A549 (cell line): ENCODE data around the gene HMCN1. TPM values are rescaled to one million over a fixed set of nuclear protein-coding genes. Genes with fewer than 3 reads are reported as not detected.

Experiments used
- ATAC-seq, 2 experiments: fragments of 200-7000 bp in 1 of 2; fragments of >200 bp in 1 of 2; cut with Nextera tagmentation in 1 of 2; cut with Tn5 transposase in 1 of 2; 3 replicates each; pipeline versions ENCODE4 v1.8.0 to v1.9.1; 2018 to 2020; ENCODE audit warnings: mild to moderate bottlenecking in 1 of 2, moderate library complexity in 1 of 2
- CTCF ChIA-PET: fragments of 300-600 bp; sonication (Branson Sonifier 250); formaldehyde crosslinking; extraction: SDS; loops from one replicate; lab custom pipeline; 2021; ENCODE audit warnings: antibody characterized with exemption, inconsistent platforms; lab: Yijun Ruan, JAX
- POLR2A ChIA-PET: fragments of 350-600 bp; formaldehyde crosslinking; extraction: SDS; loops from one replicate; lab custom pipeline; 2021; ENCODE audit warnings: antibody characterized with exemption, inconsistent platforms; lab: Yijun Ruan, JAX
- DNase-seq, 2 experiments: peaks; one replicate each; pipeline versions ENCODE4 v3.0.0 to v3.0.0-alpha.2; 2011 to 2016; ENCODE audit warnings: low read depth in 1 of 2, low spot score in 1 of 2
- FAIRE-seq: peaks from 2 replicates; lab custom pipeline; 2011; peaks lifted over from hg19 to GRCh38; lab: Jason Lieb, UNC
- H3K27ac ChIP-seq, 2 experiments: fragments of >200 bp; sonication (Bioruptor Twin); formaldehyde crosslinking; 3 replicates each; pipeline ENCODE4 v1.5.1; 2016 to 2017
- H3K4me1 ChIP-seq: fragments of >200 bp; sonication (Bioruptor Twin); formaldehyde crosslinking; 3 replicates; pipeline ENCODE4 v1.6.1; 2016
- H3K4me2 ChIP-seq: fragments of >200 bp; sonication (Bioruptor Twin); formaldehyde crosslinking; 3 replicates; pipeline ENCODE4 v1.6.1; 2016
- H3K4me3 ChIP-seq: fragments of >200 bp; sonication (Bioruptor Twin); formaldehyde crosslinking; 3 replicates; pipeline ENCODE4 v1.5.1; 2016
- H3K9me3 ChIP-seq: fragments of >200 bp; sonication (Bioruptor Twin); formaldehyde crosslinking; 3 replicates; pipeline ENCODE4 v1.6.1; 2016
- CBX8 ChIP-seq: fragments of 200-600 bp; sonication (generic); IDR thresholded peaks from 2 replicates; pipeline ENCODE4 v1.6.1; 2016
- EHMT2 ChIP-seq: fragments of 200-600 bp; sonication (generic); IDR thresholded peaks from 2 replicates; pipeline ENCODE4 v1.6.1; 2016; ENCODE audit warnings: antibody characterized with exemption, low read depth, mild to moderate bottlenecking, moderate library complexity
- EP300 ChIP-seq, 2 experiments: fragments of >200 bp; sonication (Bioruptor Twin); formaldehyde crosslinking; IDR thresholded peaks; 2 replicates in 1 of 2; 3 replicates in 1 of 2; pipeline ENCODE4 v1.6.1; 2016 to 2017
- ESRRA ChIP-seq: fragments of 150-350 bp; IDR thresholded peaks from 2 replicates; pipeline ENCODE4 v1.6.1; 2014; ENCODE audit warnings: mild to moderate bottlenecking, low read length, borderline replicate concordance
- FOSB ChIP-seq: fragments of 250-450 bp; sonication (Bioruptor Pico); IDR thresholded peaks from 2 replicates; pipeline ENCODE4 v1.5.0; 2020; ENCODE audit warnings: mild to moderate bottlenecking, moderate library complexity
- FOXS1 ChIP-seq: fragments of 250-450 bp; sonication (Bioruptor Pico); IDR thresholded peaks from 2 replicates; pipeline ENCODE4 v1.5.0; 2020; ENCODE audit warnings: mild to moderate bottlenecking, moderate library complexity
- GATA3 ChIP-seq: IDR thresholded peaks from 2 replicates; pipeline ENCODE4 v1.6.1; 2012; ENCODE audit warnings: borderline replicate concordance
- HEYL ChIP-seq: fragments of 250-450 bp; sonication (Bioruptor Pico); IDR thresholded peaks from 2 replicates; pipeline ENCODE4 v1.8.0; 2021; ENCODE audit warnings: mild to moderate bottlenecking, moderate library complexity
- HOXA7 ChIP-seq: fragments of 250-450 bp; sonication (Bioruptor Pico); IDR thresholded peaks from 2 replicates; pipeline ENCODE4 v1.5.0; 2020; ENCODE audit warnings: mild to moderate bottlenecking, moderate library complexity
- MYC ChIP-seq: IDR thresholded peaks from 2 replicates; pipeline ENCODE4 v1.6.1; 2012; ENCODE audit warnings: mild to moderate bottlenecking, inconsistent platforms, low read length, improper control_type of control experiment, borderline replicate concordance
- NPAS2 ChIP-seq: fragments of 250-450 bp; sonication (Bioruptor Pico); IDR thresholded peaks from 2 replicates; pipeline ENCODE4 v1.8.0; 2022; ENCODE audit warnings: mild to moderate bottlenecking, moderate library complexity, borderline replicate concordance
- RARB ChIP-seq: fragments of 250-450 bp; sonication (Bioruptor Pico); IDR thresholded peaks from 2 replicates; pipeline ENCODE4 v1.8.0; 2021; ENCODE audit warnings: mild to moderate bottlenecking, moderate library complexity
- RCOR1 ChIP-seq: fragments of 150-350 bp; IDR thresholded peaks from 2 replicates; pipeline ENCODE4 v1.6.1; 2014; ENCODE audit warnings: antibody characterized with exemption, low read length, low read depth
- RFX5 ChIP-seq: fragments of 450-650 bp; IDR thresholded peaks from 2 replicates; pipeline ENCODE4 v1.7.1; 2014; ENCODE audit warnings: antibody characterized with exemption, mild to moderate bottlenecking, moderate library complexity
- RNF2 ChIP-seq: fragments of 200-600 bp; sonication (generic); IDR thresholded peaks from 2 replicates; pipeline ENCODE4 v1.6.1; 2016; ENCODE audit warnings: low read depth, mild to moderate bottlenecking, antibody characterized with exemption, moderate library complexity, borderline replicate concordance
- SREBF2 ChIP-seq: fragments of 450-650 bp; IDR thresholded peaks from 2 replicates; pipeline ENCODE4 v1.6.1; 2014; ENCODE audit warnings: mild to moderate bottlenecking, moderate library complexity
- ZNF302 ChIP-seq: fragments of 250-450 bp; sonication (Bioruptor Pico); IDR thresholded peaks from 2 replicates; pipeline ENCODE4 v1.9.0; 2021; ENCODE audit warnings: inconsistent platforms, mild to moderate bottlenecking, moderate library complexity
- ZSCAN20 ChIP-seq: fragments of 250-450 bp; sonication (Bioruptor Pico); IDR thresholded peaks from 2 replicates; pipeline ENCODE4 v1.8.0; 2022; ENCODE audit warnings: mild to moderate bottlenecking, moderate library complexity
- WGBS: methylation state at CpG from one replicate; pipeline ENCODE4 v1.1.6; 2017; ENCODE audit errors: missing lambda C conversion rate; 5-methylcytosine and 5-hydroxymethylcytosine counted together
- polyA plus RNA-seq, 4 experiments: library from polyadenylated mRNA; depleted of rRNA in 3 of 4; stranded (reverse); fragments of >200 nt; fragmentation: RNase III in 1 of 4; extraction: RNeasy Plus Mini Kit Qiagen cat#74134 plus additional on column Dnase treatment in 1 of 4; gene quantifications; 2 replicates in 3 of 4; 3 replicates in 1 of 4; pipeline ENCODE4 v1.2.3, GENCODE V29; 2011 to 2017
- TF ChIP-seq, protein P1 (sequence below): IDR thresholded peaks from 2 replicates; pipeline ENCODE4 v1.6.1; 2012; ENCODE audit warnings: low read depth, borderline replicate concordance
- TF ChIP-seq, protein P2 (sequence below): fragments of 450-650 bp; IDR thresholded peaks from 2 replicates; pipeline ENCODE4 v1.6.1; 2014; ENCODE audit warnings: antibody characterized with exemption
- TF ChIP-seq, protein P3 (sequence below): fragments of >200 bp; sonication (Bioruptor Twin); formaldehyde crosslinking; IDR thresholded peaks from 3 replicates; pipeline ENCODE4 v1.5.1; 2016

HMCN1 gene
- polyA plus RNA-seq, 2 of the 4 experiments (the other 2 are of a cell fraction), result 0.03 to 0.06 TPM

DNA sequence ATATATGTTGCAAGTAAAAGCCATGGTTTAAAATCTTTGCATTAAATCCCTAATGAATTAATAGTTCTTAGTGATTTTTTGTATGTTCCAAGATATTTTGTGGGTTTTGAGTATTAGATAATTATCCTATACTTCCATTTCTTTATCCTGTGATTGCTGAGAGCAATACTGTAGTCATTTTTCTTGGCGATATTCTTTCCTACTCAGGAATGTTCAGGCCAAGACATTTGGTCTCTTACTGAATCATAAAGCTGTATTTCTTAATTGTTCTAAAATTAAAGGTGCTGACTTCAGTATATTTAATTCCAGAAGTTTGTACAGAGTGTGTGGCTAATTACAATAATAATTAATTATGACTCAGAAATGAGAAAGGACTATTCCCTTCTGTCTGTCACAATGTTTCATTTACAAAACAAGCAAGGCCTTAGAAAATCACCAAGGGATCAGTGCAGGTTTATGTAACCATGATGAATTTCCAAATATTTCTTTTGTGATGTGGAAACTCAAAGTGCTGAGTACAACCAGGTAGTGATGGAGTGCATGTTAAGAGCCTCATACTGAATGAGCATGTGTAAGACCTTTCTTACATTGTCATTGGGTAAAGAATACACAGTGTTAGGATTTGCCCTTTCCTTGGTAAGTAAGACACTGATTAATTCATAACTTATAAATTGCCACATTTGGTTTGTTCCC lies 161.2 kb downstream of the HMCN1 start (continued):
- TF ChIP-seq HEYL (CRISPR knock-in tag) (no peak), FOSB (CRISPR knock-in tag) (no peak)
- TF ChIP-seq, all 56 proteins: peak for 0

DNA sequence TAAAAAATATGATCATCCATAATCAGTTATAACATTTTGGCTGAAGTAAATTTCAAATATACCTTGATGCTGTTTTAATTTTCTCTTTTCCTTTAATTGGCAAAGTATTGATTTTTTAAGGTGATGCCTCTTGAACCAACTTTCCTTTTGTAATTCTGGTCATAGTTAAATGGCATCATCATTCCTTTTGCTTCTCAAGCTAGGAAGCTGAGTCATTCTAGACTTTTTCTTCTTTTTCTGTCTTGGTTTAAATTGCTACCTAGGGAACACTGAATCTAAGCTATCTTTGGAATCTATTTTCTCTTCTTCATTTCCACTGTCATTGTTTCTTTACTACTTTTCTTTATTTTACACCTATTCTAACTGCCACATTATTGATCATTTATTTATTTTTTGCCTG lies 162.7 kb downstream of the HMCN1 start:
- Histone ChIP-seq H3K4me3 (no peak overlapping the region), H3K4me2 (no peak overlapping the region), H3K4me1 (no peaks in the 10 kb centered on the region), H3K9me3 (no peaks in the 10 kb centered on the region), H3K27ac (no peak overlapping the region)
- FAIRE-seq (no peak), ATAC-seq (no peak), DNase-seq (no peak)
- TF ChIP-seq RCOR1 (no peak), ESRRA (no peak), SREBF2 (no peak), EP300 (IDR thresholded peaks at IDR 0.05) (no peak), NPAS2 (CRISPR knock-in tag) (no peak), FOXS1 (CRISPR knock-in tag) (no peak), GATA3 (no peak), ZSCAN20 (no peak), CBX8 (no peak), RFX5 (no peak), RARB (CRISPR knock-in tag) (no peak), EHMT2 (no peak), RNF2 (no peak), HOXA7 (CRISPR knock-in tag) (no peak)
- TF ChIP-seq, protein P1, sequence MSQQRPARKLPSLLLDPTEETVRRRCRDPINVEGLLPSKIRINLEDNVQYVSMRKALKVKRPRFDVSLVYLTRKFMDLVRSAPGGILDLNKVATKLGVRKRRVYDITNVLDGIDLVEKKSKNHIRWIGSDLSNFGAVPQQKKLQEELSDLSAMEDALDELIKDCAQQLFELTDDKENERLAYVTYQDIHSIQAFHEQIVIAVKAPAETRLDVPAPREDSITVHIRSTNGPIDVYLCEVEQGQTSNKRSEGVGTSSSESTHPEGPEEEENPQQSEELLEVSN, result no peak
- TF ChIP-seq, protein P2, sequence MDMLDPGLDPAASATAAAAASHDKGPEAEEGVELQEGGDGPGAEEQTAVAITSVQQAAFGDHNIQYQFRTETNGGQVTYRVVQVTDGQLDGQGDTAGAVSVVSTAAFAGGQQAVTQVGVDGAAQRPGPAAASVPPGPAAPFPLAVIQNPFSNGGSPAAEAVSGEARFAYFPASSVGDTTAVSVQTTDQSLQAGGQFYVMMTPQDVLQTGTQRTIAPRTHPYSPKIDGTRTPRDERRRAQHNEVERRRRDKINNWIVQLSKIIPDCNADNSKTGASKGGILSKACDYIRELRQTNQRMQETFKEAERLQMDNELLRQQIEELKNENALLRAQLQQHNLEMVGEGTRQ, result no peak
- CTCF ChIA-PET, result interaction anchor here (0.9 kb wide), 1 partner anchor 11 kb away, joined by 4 read pairs; no protein-coding TSS in a partner anchor
- POLR2A ChIA-PET, result no interaction called here

DNA sequence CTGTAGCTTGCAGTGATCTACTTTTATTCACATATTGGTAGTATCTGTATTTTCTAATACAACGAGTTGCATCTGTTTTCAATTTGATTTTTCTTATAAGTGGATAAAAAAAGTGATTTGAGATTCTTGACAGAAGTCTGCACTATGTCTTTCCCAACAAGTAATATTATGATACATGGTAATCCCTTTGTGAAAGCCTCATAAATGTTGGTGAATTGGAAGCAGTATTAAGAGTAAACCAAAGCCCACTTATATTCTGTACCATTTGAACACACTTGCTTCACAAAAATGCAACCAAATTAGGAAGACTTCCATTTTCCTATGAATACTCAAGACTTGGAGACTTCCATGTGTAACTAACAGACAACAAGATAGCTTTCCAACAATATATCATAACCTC lies 172.0 kb downstream of the HMCN1 start:
- WGBS, result 4% methylated on average over 1 of the region's 1 CpG
- no peak for DNase-seq
- CTCF ChIA-PET, result no interaction called here

More for the DNA sequence above, 172.0 kb downstream of the HMCN1 start:
- ATAC-seq (no peak), FAIRE-seq (no peak)
- TF ChIP-seq FOSB (CRISPR knock-in tag), result no peak
- TF ChIP-seq, protein P3, sequence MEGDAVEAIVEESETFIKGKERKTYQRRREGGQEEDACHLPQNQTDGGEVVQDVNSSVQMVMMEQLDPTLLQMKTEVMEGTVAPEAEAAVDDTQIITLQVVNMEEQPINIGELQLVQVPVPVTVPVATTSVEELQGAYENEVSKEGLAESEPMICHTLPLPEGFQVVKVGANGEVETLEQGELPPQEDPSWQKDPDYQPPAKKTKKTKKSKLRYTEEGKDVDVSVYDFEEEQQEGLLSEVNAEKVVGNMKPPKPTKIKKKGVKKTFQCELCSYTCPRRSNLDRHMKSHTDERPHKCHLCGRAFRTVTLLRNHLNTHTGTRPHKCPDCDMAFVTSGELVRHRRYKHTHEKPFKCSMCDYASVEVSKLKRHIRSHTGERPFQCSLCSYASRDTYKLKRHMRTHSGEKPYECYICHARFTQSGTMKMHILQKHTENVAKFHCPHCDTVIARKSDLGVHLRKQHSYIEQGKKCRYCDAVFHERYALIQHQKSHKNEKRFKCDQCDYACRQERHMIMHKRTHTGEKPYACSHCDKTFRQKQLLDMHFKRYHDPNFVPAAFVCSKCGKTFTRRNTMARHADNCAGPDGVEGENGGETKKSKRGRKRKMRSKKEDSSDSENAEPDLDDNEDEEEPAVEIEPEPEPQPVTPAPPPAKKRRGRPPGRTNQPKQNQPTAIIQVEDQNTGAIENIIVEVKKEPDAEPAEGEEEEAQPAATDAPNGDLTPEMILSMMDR, result no peak
- no peak for TF ChIP-seq ZNF302 (CRISPR knock-in tag)
- TF ChIP-seq, protein P1, result no peak
- TF ChIP-seq MYC, result no peak
- Histone ChIP-seq H3K4me1 (no peaks in the 10 kb centered on the region), H3K27ac (no peak overlapping the region), H3K4me2 (no peak overlapping the region), H3K9me3 (no peaks in the 10 kb centered on the region), H3K4me3 (no peak overlapping the region)
- POLR2A ChIA-PET, result no interaction called here
